Osteoblast (primary cell): ENCODE results near the gene RAB3A. TPM values are rescaled to one million over a fixed set of nuclear protein-coding genes. Genes with fewer than 3 reads are reported as not detected.

Source experiments
- DNase-seq: peaks from one replicate; pipeline ENCODE4 v3.0.0; 2011; ENCODE audit warnings: low spot score, mixed read lengths; ENCODE audit not compliant: insufficient read length; ENCODE audit errors: missing footprints
- H2AFZ ChIP-seq: 2 replicates; pipeline ENCODE4 v1.6.0; 2011; ENCODE audit warnings: mild to moderate bottlenecking, low read length
- H3K27ac ChIP-seq: 2 replicates; pipeline ENCODE4 v1.5.1; 2011; ENCODE audit warnings: mild to moderate bottlenecking, low read depth, low read length, moderate library complexity
- H3K27me3 ChIP-seq: 2 replicates; pipeline ENCODE4 v1.6.0; 2012; ENCODE audit warnings: mild to moderate bottlenecking, control low read depth, inconsistent platforms, low read length, moderate library complexity; ENCODE audit not compliant: insufficient read depth
- H3K36me3 ChIP-seq: 2 replicates; pipeline ENCODE4 v1.5.1; 2011; ENCODE audit warnings: mild to moderate bottlenecking, low read length, control low read depth, moderate library complexity; ENCODE audit not compliant: insufficient read depth
- H3K4me1 ChIP-seq: 2 replicates; pipeline ENCODE4 v1.5.1; 2011; ENCODE audit warnings: mild to moderate bottlenecking, low read length, control low read depth, moderate library complexity; ENCODE audit not compliant: insufficient read depth
- H3K4me2 ChIP-seq: 2 replicates; pipeline ENCODE4 v1.6.0; 2011; ENCODE audit warnings: mild to moderate bottlenecking, low read length; ENCODE audit not compliant: insufficient read depth
- H3K4me3 ChIP-seq: fragments of 200-600 bp; sonication (generic); 3 replicates; pipeline ENCODE4 v1.5.1; 2012; ENCODE audit warnings: mild to moderate bottlenecking, low read length, inconsistent platforms; ENCODE audit not compliant: insufficient read depth
- H3K79me2 ChIP-seq: 2 replicates; pipeline ENCODE4 v1.6.0; 2012; ENCODE audit warnings: mild to moderate bottlenecking, low read length, control low read depth, inconsistent platforms; ENCODE audit not compliant: insufficient read depth
- H3K9me3 ChIP-seq: 2 replicates; pipeline ENCODE4 v1.5.1; 2011; ENCODE audit warnings: low read depth, low read length, control low read depth
- H4K20me1 ChIP-seq: 2 replicates; pipeline ENCODE4 v1.6.0; 2012; ENCODE audit warnings: mild to moderate bottlenecking, low read length, control low read depth; ENCODE audit not compliant: insufficient read depth
- CTCF ChIP-seq: IDR thresholded peaks from 2 replicates; pipeline ENCODE4 v1.5.1; 2011; ENCODE audit warnings: mild to moderate bottlenecking, low read depth, low read length, moderate library complexity; ENCODE audit errors: extremely low read depth
- total RNA-seq: library from RNA; depleted of rRNA; stranded (reverse); fragments of >200 nt; gene quantifications from 2 replicates; pipeline ENCODE4 v1.2.3, GENCODE V29; 2012

Gene RAB3A
- total RNA-seq, 1 donor = 0.72 TPM

DNA sequence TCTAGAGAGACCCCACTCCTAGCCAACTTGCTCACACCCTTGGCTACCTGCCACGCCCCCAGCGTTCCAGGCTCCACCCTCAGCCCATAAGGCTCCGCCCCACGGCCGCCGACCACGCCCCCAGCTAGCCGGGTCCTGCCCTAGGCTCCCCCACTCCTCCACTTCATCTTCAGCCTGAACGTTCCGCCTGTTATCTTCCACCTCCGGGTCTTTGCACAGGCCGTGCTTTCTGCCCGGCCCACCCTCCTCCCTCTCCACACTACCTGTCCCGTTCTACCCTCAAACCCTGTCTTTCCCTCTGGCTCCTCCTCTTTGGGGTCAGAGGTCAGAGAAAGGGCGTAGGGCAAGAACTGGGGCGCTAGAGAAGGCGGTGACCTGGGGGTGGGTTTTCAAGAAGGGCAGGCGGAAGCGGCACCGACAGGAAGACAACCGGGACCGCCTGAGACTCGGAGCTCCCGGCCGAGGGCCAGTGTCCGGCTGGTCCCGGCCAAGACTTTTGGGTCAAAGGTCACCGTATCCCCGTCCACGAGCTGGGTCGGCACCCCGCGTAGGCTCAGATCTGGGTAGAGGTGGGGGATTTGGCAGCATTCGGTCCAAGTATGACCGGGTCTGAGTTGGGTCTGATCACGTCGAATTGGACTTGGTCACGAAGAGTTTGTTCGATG, 20.1 kb upstream of the RAB3A start:
- peak overlapping the region; percentile 90 for H2AFZ ChIP-seq
- peak overlapping the region; percentile 49 for H3K27ac ChIP-seq
- H3K4me2 ChIP-seq = peak overlapping the region; percentile 81
- H3K36me3 ChIP-seq = no peaks in the 10 kb centered on the region
- no peak for TF ChIP-seq CTCF
- peaks cover 12% of the 10 kb centered on the region for H3K4me1 ChIP-seq
- no peaks in the 10 kb centered on the region for H3K9me3 ChIP-seq
- peaks cover 20% of the 10 kb centered on the region for H3K27me3 ChIP-seq
- peak overlapping the region; percentile 67 for H3K4me3 ChIP-seq
- peak; percentile 67 for DNase-seq
- no peaks in the 10 kb centered on the region for H3K79me2 ChIP-seq
- H4K20me1 ChIP-seq = no peaks in the 10 kb centered on the region

DNA sequence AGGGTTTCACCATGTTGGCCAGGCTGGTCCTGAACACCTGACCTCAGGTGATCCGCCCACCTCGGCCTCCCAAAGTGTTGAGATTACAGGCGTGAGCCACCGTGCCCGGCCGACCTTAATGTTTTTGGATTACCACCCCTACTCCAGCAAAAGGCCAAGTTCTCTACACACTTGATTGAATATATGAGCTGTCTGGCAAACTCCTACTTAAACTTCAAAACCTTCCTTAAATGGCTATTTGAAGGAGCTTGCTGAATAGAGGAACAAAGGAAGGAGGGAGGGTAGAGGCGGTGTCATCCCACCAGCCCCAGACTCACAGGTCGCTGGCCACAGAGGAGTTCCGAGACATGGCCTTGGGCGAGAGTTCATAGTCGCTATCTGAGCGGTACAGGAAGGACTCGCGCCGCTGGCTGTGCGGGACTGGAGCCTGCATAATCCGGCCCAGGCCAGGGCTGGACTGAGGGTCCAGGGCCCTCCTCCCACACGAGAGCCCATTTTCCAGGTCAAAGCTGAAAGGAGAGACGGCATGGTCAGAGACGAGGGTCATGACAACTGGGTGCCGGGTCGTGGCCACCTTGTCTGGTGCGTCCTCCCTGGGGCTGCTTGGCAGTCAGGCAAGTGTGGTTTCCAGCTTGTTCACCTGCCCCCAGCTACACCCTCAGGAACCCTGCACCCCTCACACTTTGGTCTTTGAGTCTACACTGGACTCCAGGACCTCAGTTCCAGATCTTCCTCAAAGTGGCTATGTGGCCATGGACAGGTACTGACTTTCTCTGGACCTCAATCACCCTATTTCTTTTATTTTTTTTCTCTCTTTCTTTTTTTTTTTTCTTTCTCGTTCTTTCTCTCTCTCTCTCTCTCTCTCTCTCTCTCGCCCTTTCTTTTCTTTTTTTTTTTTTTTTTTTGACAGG, 18.2 kb upstream of the RAB3A start:
- no peak for TF ChIP-seq CTCF
- H3K27ac ChIP-seq = no peak overlapping the region
- H3K79me2 ChIP-seq = no peaks in the 10 kb centered on the region
- no peaks in the 10 kb centered on the region for H3K36me3 ChIP-seq
- H2AFZ ChIP-seq = no peak overlapping the region
- peaks cover 12% of the 10 kb centered on the region for H3K4me1 ChIP-seq
- no peaks in the 10 kb centered on the region for H3K9me3 ChIP-seq
- H4K20me1 ChIP-seq = no peaks in the 10 kb centered on the region
- peaks cover 11% of the 10 kb centered on the region for H3K27me3 ChIP-seq
- DNase-seq = peak; percentile 68
- H3K4me3 ChIP-seq = no peak overlapping the region
- no peak overlapping the region for H3K4me2 ChIP-seq

GRCh38 chr19:18220632-18221275, 16.9 kb upstream of the RAB3A start:
- Histone ChIP-seq H3K9me3 (no peaks in the 10 kb centered on the region), H3K79me2 (no peaks in the 10 kb centered on the region), H3K27ac (no peak overlapping the region), H3K4me3 (no peak overlapping the region), H2AFZ (no peak overlapping the region), H3K27me3 (peaks cover 8% of the 10 kb centered on the region), H3K4me1 (peaks cover 9% of the 10 kb centered on the region), H3K4me2 (no peak overlapping the region), H4K20me1 (no peaks in the 10 kb centered on the region), H3K36me3 (no peaks in the 10 kb centered on the region)
- peak; percentile 47 for DNase-seq
- no peak for TF ChIP-seq CTCF
